SK-N-SH (cell line): ENCODE measurements around the gene NKAIN4. TPM values are rescaled to one million over a fixed set of nuclear protein-coding genes. Genes with fewer than 3 reads are reported as not detected.

Experiments used
- CTCF ChIA-PET: fragments of 300-600, 350-600 bp; formaldehyde crosslinking; extraction: SDS; loops from one replicate; lab custom pipeline; 2021; lab: Yijun Ruan, JAX
- POLR2A ChIA-PET: fragments of 350-600 bp; sonication (Branson Sonifier 250); formaldehyde crosslinking; extraction: SDS; loops from one replicate; lab custom pipeline; 2020; ENCODE audit warnings: antibody characterized with exemption, inconsistent platforms; lab: Yijun Ruan, JAX
- DNase-seq: peaks from one replicate; pipeline ENCODE4 v3.0.0; 2012
- H2AFZ ChIP-seq: fragments of 200-600 bp; sonication (generic); 2 replicates; pipeline ENCODE4 v1.8.1; 2016; ENCODE audit warnings: antibody characterized with exemption, mild to moderate bottlenecking, low read depth
- H3F3A ChIP-seq: fragments of 200-600 bp; sonication (generic); replicated peaks from 2 replicates; pipeline ENCODE3; 2016; ENCODE audit warnings: antibody characterized with exemption, mild to moderate bottlenecking; ENCODE audit not compliant: insufficient read depth
- H3K27ac ChIP-seq, 2 experiments: fragments of 200-500 bp in 1 of 2; fragments of 200-600 bp in 1 of 2; sonication (Bioruptor generic) in 1 of 2; sonication (generic), shearing (Covaris generic) in 1 of 2; 2 replicates each; pipeline versions ENCODE4 v1.5.1 to v1.6.1; 2014 to 2016; ENCODE audit warnings: low read depth in 2 of 2, inconsistent platforms in 1 of 2, low read length in 1 of 2, mild to moderate bottlenecking in 1 of 2, mixed read lengths in 1 of 2
- H3K27me3 ChIP-seq: fragments of 200-600 bp; sonication (generic), shearing (Covaris generic); 2 replicates; pipeline ENCODE4 v1.6.1; 2016; ENCODE audit warnings: mixed run types; ENCODE audit not compliant: insufficient read depth
- H3K36me3 ChIP-seq, 2 experiments: fragments of 200-500 bp in 1 of 2; fragments of 200-600 bp in 1 of 2; sonication (Bioruptor generic) in 1 of 2; sonication (generic) in 1 of 2; replicated peaks in 1 of 2; 2 replicates each; pipeline versions ENCODE3 to v1.5.1; 2014 to 2016; ENCODE audit warnings: low read length in 1 of 2, mild to moderate bottlenecking in 1 of 2; ENCODE audit not compliant: insufficient read depth in 2 of 2, control insufficient read depth in 1 of 2
- H3K4me1 ChIP-seq, 2 experiments: fragments of 200-500 bp in 1 of 2; fragments of 200-600 bp in 1 of 2; sonication (Bioruptor generic) in 1 of 2; sonication (generic), shearing (Covaris generic) in 1 of 2; 2 replicates each; pipeline versions ENCODE4 v1.5.1 to v1.6.1; 2014 to 2016; ENCODE audit warnings: low read depth in 1 of 2, low read length in 1 of 2, mixed run types in 1 of 2; ENCODE audit not compliant: insufficient read depth in 2 of 2, control insufficient read depth in 1 of 2
- H3K4me2 ChIP-seq: fragments of 200-600 bp; sonication (generic), shearing (Covaris generic); 2 replicates; pipeline ENCODE4 v1.6.1; 2017; ENCODE audit warnings: mixed run types
- H3K4me3 ChIP-seq, 2 experiments: fragments of 200-500 bp in 1 of 2; fragments of 200-600 bp in 1 of 2; sonication (Bioruptor generic) in 1 of 2; sonication (generic), shearing (Covaris generic) in 1 of 2; 2 replicates each; pipeline versions ENCODE4 v1.5.1 to v1.8.1; 2014 to 2016; ENCODE audit warnings: low read depth in 2 of 2, inconsistent platforms in 1 of 2, low read length in 1 of 2, mild to moderate bottlenecking in 1 of 2, mixed read lengths in 1 of 2, moderate library complexity in 1 of 2
- H3K79me2 ChIP-seq: fragments of 200-600 bp; sonication (generic); 2 replicates; pipeline ENCODE4 v1.8.1; 2017; ENCODE audit warnings: mild to moderate bottlenecking; ENCODE audit not compliant: insufficient read depth
- H3K9ac ChIP-seq: fragments of 200-600 bp; sonication (generic); 2 replicates; pipeline ENCODE4 v1.6.1; 2017; ENCODE audit warnings: mixed run types
- H3K9me2 ChIP-seq: fragments of 200-600 bp; sonication (generic); 2 replicates; pipeline ENCODE4 v1.6.1; 2017; ENCODE audit warnings: mixed run types
- H3K9me3 ChIP-seq: fragments of 200-600 bp; sonication (generic); 2 replicates; pipeline ENCODE4 v1.6.1; 2017; ENCODE audit warnings: mixed run types, mild to moderate bottlenecking, moderate library complexity
- H4K20me1 ChIP-seq: fragments of 200-600 bp; sonication (generic); 2 replicates; pipeline ENCODE4 v1.6.1; 2017; ENCODE audit warnings: mild to moderate bottlenecking, mixed run types; ENCODE audit not compliant: insufficient read depth
- CHD2 ChIP-seq: fragments of 150-350 bp; IDR thresholded peaks from 2 replicates; pipeline ENCODE4 v1.6.1; 2018; ENCODE audit warnings: low read length; ENCODE audit not compliant: partially characterized antibody
- FOSL2 ChIP-seq: IDR thresholded peaks from 2 replicates; pipeline ENCODE4 v1.4.0; 2012; ENCODE audit warnings: low read depth, mild to moderate bottlenecking, moderate library complexity, borderline replicate concordance
- FOXJ3 ChIP-seq: sonication (generic); formaldehyde crosslinking; IDR thresholded peaks from 2 replicates; pipeline ENCODE4 v1.5.1; 2020; ENCODE audit warnings: mild to moderate bottlenecking, missing genetic modification reagents
- FOXM1 ChIP-seq: IDR thresholded peaks from 2 replicates; pipeline ENCODE4 v1.4.0; 2012; ENCODE audit warnings: low read depth, mild to moderate bottlenecking
- GABPA ChIP-seq: IDR thresholded peaks from 2 replicates; pipeline ENCODE4 v1.4.0; 2012; ENCODE audit warnings: low read depth, mild to moderate bottlenecking
- IRF3 ChIP-seq: fragments of 150-350 bp; IDR thresholded peaks from 2 replicates; pipeline ENCODE4 v1.6.1; 2016; ENCODE audit warnings: mild to moderate bottlenecking, low read depth, low read length
- JUND ChIP-seq: IDR thresholded peaks from 2 replicates; pipeline ENCODE4 v1.4.0; 2012
- MXI1 ChIP-seq: IDR thresholded peaks from 2 replicates; pipeline ENCODE4 v1.6.1; 2012; ENCODE audit warnings: mild to moderate bottlenecking, low read depth, low read length, improper control_type of control experiment
- NRF1 ChIP-seq: IDR thresholded peaks from 2 replicates; pipeline ENCODE4 v1.6.1; 2012; ENCODE audit warnings: low read depth, mild to moderate bottlenecking, low read length
- PBX3 ChIP-seq: IDR thresholded peaks from 2 replicates; pipeline ENCODE4; 2012
- RAD21 ChIP-seq: IDR thresholded peaks from 2 replicates; pipeline ENCODE4 v1.6.1; 2012; ENCODE audit warnings: mild to moderate bottlenecking, low read length
- REST ChIP-seq: IDR thresholded peaks from 2 replicates; pipeline ENCODE4 v1.6.1; 2012; ENCODE audit warnings: mild to moderate bottlenecking, low read depth, low read length, moderate library complexity
- RXRA ChIP-seq: IDR thresholded peaks from 2 replicates; pipeline ENCODE4 v1.4.0; 2012; ENCODE audit warnings: low read depth, mild to moderate bottlenecking, borderline replicate concordance
- TCF12 ChIP-seq: IDR thresholded peaks from 2 replicates; pipeline ENCODE4 v1.4.0; 2012
- USF1 ChIP-seq: IDR thresholded peaks from 2 replicates; pipeline ENCODE4 v1.4.0; 2012; ENCODE audit warnings: low read depth, borderline replicate concordance
- WGBS: methylation state at CpG from one replicate; pipeline ENCODE4 v1.1.6; 2017; ENCODE audit warnings: low lambda C conversion rate; 5-methylcytosine and 5-hydroxymethylcytosine counted together
- polyA plus RNA-seq, 3 experiments: library from polyadenylated mRNA; depleted of rRNA; stranded (reverse); fragments of >200 nt; gene quantifications; 2 replicates each; pipeline ENCODE4 v1.2.3, GENCODE V29; 2012

The NKAIN4 gene
- polyA plus RNA-seq, 1 of the 3 experiments (the other 2 are of a cell fraction) = not detected

GRCh38 chr20:63226042-63226943, 28.0 kb downstream of the NKAIN4 start:
- no peak overlapping the region for H3K9ac ChIP-seq
- H2AFZ ChIP-seq = no peak overlapping the region
- no peaks in the 10 kb centered on the region for H3K36me3 ChIP-seq
- no peak for DNase-seq
- POLR2A ChIA-PET = no interaction called here
- H3K9me2 ChIP-seq = no peaks in the 10 kb centered on the region
- CTCF ChIA-PET = interaction anchor here (3.3 to 5.2 kb wide), 6 partner anchors 13 to 155 kb away, joined by 36 to 168 read pairs (median 46); partner anchors contain the start of genes ARFGAP1, BIRC7, COL20A1 and YTHDF1
- no peak overlapping the region for H3K4me2 ChIP-seq
- no peaks in the 10 kb centered on the region for H3K9me3 ChIP-seq
- no peaks in the 10 kb centered on the region for H3F3A ChIP-seq
- TF ChIP-seq JUND (no peak), IRF3 (no peak), RXRA (no peak), GABPA (no peak), FOXM1 (no peak), REST (no peak), PBX3 (no peak), NRF1 (no peak), MXI1 (no peak), RAD21 (no peak), USF1 (no peak), FOSL2 (no peak), TCF12 (no peak), FOXJ3 (CRISPR knock-in tag) (no peak), CHD2 (no peak)
- TF ChIP-seq, all 33 proteins: peak for 0
- Histone ChIP-seq H3K27me3 (0 out of 2 replicates have a peak, but pooled peaks cover 6% of the 10 kb centered on the region), H3K27ac (no peak overlapping the region), H3K4me3 (no peak overlapping the region), H4K20me1 (no peaks in the 10 kb centered on the region), H3K4me1 (peaks cover 0 to 17% of the 10 kb centered on the region in 2 experiments; a peak in 1 of 4 replicates), H3K79me2 (no peaks in the 10 kb centered on the region)
- 87% methylated on average over 13 of the region's 19 CpGs for WGBS
